ENCODE data around the gene BCL2.

Gene BCL2

GRCh38 chr18:63314062-63314790 lies 5.3 kb downstream of the BCL2 start (continued):
- TF ChIP-seq CREB5 (CRISPR knock-in tag; IDR thresholded peaks at IDR 0.05; ENCODE audit: low read depth) (no peak), OSR1 (CRISPR knock-in tag; IDR thresholded peaks at IDR 0.05) (no peak), POU6F1 (CRISPR knock-in tag; IDR thresholded peaks at IDR 0.05; ENCODE audit: borderline replicate concordance, low read depth) (no peak)

- no peak for TF ChIP-seq CSRNP3 (CRISPR knock-in tag; IDR thresholded peaks at IDR 0.05)
- no peak for TF ChIP-seq ARNTL (CRISPR knock-in tag; IDR thresholded peaks at IDR 0.05; ENCODE audit: borderline replicate concordance, low read depth)
- no peak for TF ChIP-seq GLIS3 (CRISPR knock-in tag; IDR thresholded peaks at IDR 0.05)
- no peak for TF ChIP-seq CSDC2 (CRISPR knock-in tag; IDR thresholded peaks at IDR 0.05)
- no peak for TF ChIP-seq RARB (CRISPR knock-in tag; IDR thresholded peaks at IDR 0.05)
- no peak for TF ChIP-seq BACH2 (CRISPR knock-in tag; IDR thresholded peaks at IDR 0.05; ENCODE audit: borderline replicate concordance)
- TF ChIP-seq CREB5 (CRISPR knock-in tag; IDR thresholded peaks at IDR 0.05; ENCODE audit: low read depth) = no peak
- TF ChIP-seq PATZ1 (CRISPR knock-in tag; IDR thresholded peaks at IDR 0.05; ENCODE audit: borderline replicate concordance) = no peak
- ATAC-seq = no peak
Measured at GRCh38 chr18:63313396-63313917, 6.1 kb downstream of the BCL2 start.

- ATAC-seq = no peak
- TF ChIP-seq POU6F1 (CRISPR knock-in tag; IDR thresholded peaks at IDR 0.05; ENCODE audit: borderline replicate concordance, low read depth) = no peak
- TF ChIP-seq TOX (CRISPR knock-in tag; IDR thresholded peaks at IDR 0.05; ENCODE audit: borderline replicate concordance) = no peak
- TF ChIP-seq TCF4 (CRISPR knock-in tag; IDR thresholded peaks at IDR 0.05; ENCODE audit: borderline replicate concordance) = no peak
- no peak for TF ChIP-seq ZNF8 (CRISPR knock-in tag; IDR thresholded peaks at IDR 0.05)
- no peak for TF ChIP-seq ZNF565 (CRISPR knock-in tag; conservative IDR thresholded peaks at IDR 0.05; ENCODE audit: low read depth)
- TF ChIP-seq ZFP30 (CRISPR knock-in tag; IDR thresholded peaks at IDR 0.05) = no peak
- TF ChIP-seq ZNF70 (CRISPR knock-in tag; IDR thresholded peaks at IDR 0.05) = no peak
- TF ChIP-seq GLIS3 (CRISPR knock-in tag; IDR thresholded peaks at IDR 0.05) = no peak
- TF ChIP-seq SNAI2 (CRISPR knock-in tag; IDR thresholded peaks at IDR 0.05) = no peak
- no peak for TF ChIP-seq ARNTL (CRISPR knock-in tag; IDR thresholded peaks at IDR 0.05; ENCODE audit: borderline replicate concordance, low read depth)
- TF ChIP-seq CREB5 (CRISPR knock-in tag; IDR thresholded peaks at IDR 0.05; ENCODE audit: low read depth) = no peak
- TF ChIP-seq PPARA (CRISPR knock-in tag; IDR thresholded peaks at IDR 0.05; ENCODE audit: borderline replicate concordance) = no peak
Measured at GRCh38 chr18:63312737-63313395, 6.7 kb downstream of the BCL2 start.

All from SK-N-SH treated with all-trans-retinoic acid at 6 μM for 48 hours (cell line).